SK-N-MC (cell line): Measurements from ENCODE around the gene LRIT3.
"Not testable (repeated sequence)": the region's sequence is repeated elsewhere in the genome, so short reads cannot be mapped to it uniquely, and the experiment has no call there.

Source experiments
- DNase-seq: peaks from one replicate; pipeline ENCODE4 v3.0.0-alpha.2; 2011; ENCODE audit warnings: low read depth, low spot score
- H3K27ac ChIP-seq: fragments of 200-600 bp; sonication (generic); 2 replicates; pipeline ENCODE4 v1.5.1; 2016; ENCODE audit warnings: mixed run types
- H3K36me3 ChIP-seq: fragments of 200-600 bp; sonication (generic); 2 replicates; pipeline ENCODE4 v1.6.1; 2017; ENCODE audit warnings: antibody characterized with exemption, low read length, mixed read lengths; ENCODE audit not compliant: insufficient read depth
- H3K4me3 ChIP-seq: fragments of 200-600 bp; sonication (generic); 2 replicates; pipeline ENCODE4 v1.5.1; 2016
- H3K9ac ChIP-seq: fragments of 200-600 bp; sonication (generic); 2 replicates; pipeline ENCODE4 v1.8.0; 2017; ENCODE audit warnings: mixed run types, mixed read lengths; ENCODE audit not compliant: insufficient read length
- H3K9me3 ChIP-seq: fragments of 200-600 bp; sonication (generic); 2 replicates; pipeline ENCODE4 v1.6.1; 2017; ENCODE audit warnings: low read depth, mild to moderate bottlenecking, antibody characterized with exemption, low read length, moderate library complexity, mixed read lengths
- EZH2 ChIP-seq: fragments of 200-600 bp; sonication (generic); IDR thresholded peaks from one replicate; pipeline ENCODE4 v1.6.1; 2017; ENCODE audit warnings: antibody characterized with exemption
- FOXP2 ChIP-seq: optimal IDR thresholded peaks from 2 replicates; pipeline ENCODE3; 2011; ENCODE audit warnings: mild to moderate bottlenecking, moderate library complexity; ENCODE audit not compliant: insufficient read depth; ENCODE audit errors: extremely low read length, control extremely low read depth
- POLR2AphosphoS5 ChIP-seq: IDR thresholded peaks from 2 replicates; pipeline ENCODE4 v1.6.1; 2012; ENCODE audit warnings: mild to moderate bottlenecking, low read depth, low read length, borderline replicate concordance

LRIT3 gene

GRCh38 chr4:109864134-109864533, 16.2 kb downstream of the LRIT3 start:
- no peak for DNase-seq
- Histone ChIP-seq H3K27ac (no peak overlapping the region), H3K36me3 (no peaks in the 10 kb centered on the region), H3K9me3 (peaks cover 8% of the 10 kb centered on the region; the same call in 1 of the 2 replicates), H3K9ac (no peak overlapping the region), H3K4me3 (no peak overlapping the region)
- TF ChIP-seq FOXP2, result no peak
- no peak for TF ChIP-seq EZH2
- TF ChIP-seq POLR2AphosphoS5, result no peak

- no peak overlapping the region for H3K27ac ChIP-seq
- DNase-seq, result no peak
- H3K9ac ChIP-seq, result no peak overlapping the region
- H3K36me3 ChIP-seq, result no peaks in the 10 kb centered on the region
- TF ChIP-seq FOXP2 (no peak), POLR2AphosphoS5 (no peak), EZH2 (no peak)
- no peak overlapping the region for H3K4me3 ChIP-seq
- H3K9me3 ChIP-seq, result no peaks in the 10 kb centered on the region
Observed at GRCh38 chr4:109870061-109870460, 22.2 kb downstream of the LRIT3 start.

- no peaks in the 10 kb centered on the region for H3K9me3 ChIP-seq
- no peaks in the 10 kb centered on the region for H3K36me3 ChIP-seq
Observed at GRCh38 chr4:109872065-109872464, 24.2 kb downstream of the LRIT3 start.

GRCh38 chr4:109872950-109873656, 25.2 kb downstream of the LRIT3 start:
- no peak overlapping the region for H3K9ac ChIP-seq
- TF ChIP-seq FOXP2 (no peak), EZH2 (no peak), POLR2AphosphoS5 (no peak)
- no peaks in the 10 kb centered on the region for H3K36me3 ChIP-seq
- DNase-seq, result no peak
- H3K4me3 ChIP-seq, result no peak overlapping the region
- H3K27ac ChIP-seq, result no peak overlapping the region
- H3K9me3 ChIP-seq, result no peaks in the 10 kb centered on the region

More at GRCh38 chr4:109872065-109872464, 24.2 kb downstream of the LRIT3 start:
- Histone ChIP-seq H3K27ac (no peak overlapping the region), H3K9ac (no peak overlapping the region), H3K4me3 (no peak overlapping the region)
- TF ChIP-seq POLR2AphosphoS5 (no peak), EZH2 (no peak), FOXP2 (no peak)
- DNase-seq, result no peak

- H3K36me3 ChIP-seq, result no peaks in the 10 kb centered on the region
- no peaks in the 10 kb centered on the region for H3K9me3 ChIP-seq
- H3K9ac ChIP-seq, result no peak overlapping the region
- H3K4me3 ChIP-seq, result no peak overlapping the region
- DNase-seq, result no peak
- no peak overlapping the region for H3K27ac ChIP-seq
- TF ChIP-seq FOXP2 (no peak), POLR2AphosphoS5 (no peak), EZH2 (no peak)
Observed at GRCh38 chr4:109873791-109874514, 26.0 kb downstream of the LRIT3 start.

- Histone ChIP-seq H3K36me3 (no peaks in the 10 kb centered on the region), H3K9ac (no peak overlapping the region), H3K9me3 (no peaks in the 10 kb centered on the region), H3K27ac (no peak overlapping the region), H3K4me3 (no peak overlapping the region)
- DNase-seq, result no peak
- no peak for TF ChIP-seq FOXP2
- no peak for TF ChIP-seq EZH2
- no peak for TF ChIP-seq POLR2AphosphoS5
Observed at GRCh38 chr4:109875106-109875505, 27.2 kb downstream of the LRIT3 start.

GRCh38 chr4:109875553-109875952, 27.6 kb downstream of the LRIT3 start:
- not testable (repeated sequence) for DNase-seq

GRCh38 chr4:109876634-109877265, 28.8 kb downstream of the LRIT3 start:
- Histone ChIP-seq H3K36me3 (no peaks in the 10 kb centered on the region), H3K4me3 (no peak overlapping the region), H3K9me3 (no peaks in the 10 kb centered on the region), H3K9ac (no peak overlapping the region), H3K27ac (no peak overlapping the region)
- no peak for DNase-seq
- TF ChIP-seq FOXP2, result no peak
- TF ChIP-seq POLR2AphosphoS5, result no peak
- TF ChIP-seq EZH2, result no peak

More at GRCh38 chr4:109875553-109875952, 27.6 kb downstream of the LRIT3 start:
- H3K9ac ChIP-seq, H3K27ac ChIP-seq, H3K4me3 ChIP-seq, H3K9me3 ChIP-seq, H3K36me3 ChIP-seq: not testable (repeated sequence)

- H3K36me3 ChIP-seq, result no peaks in the 10 kb centered on the region
- no peak overlapping the region for H3K9ac ChIP-seq
- H3K9me3 ChIP-seq, result no peaks in the 10 kb centered on the region
- DNase-seq, result no peak
- H3K4me3 ChIP-seq, result no peak overlapping the region
- no peak for TF ChIP-seq EZH2
- TF ChIP-seq POLR2AphosphoS5, result no peak
- TF ChIP-seq FOXP2, result no peak
- H3K27ac ChIP-seq, result no peak overlapping the region
Observed at GRCh38 chr4:109877400-109877799, 29.5 kb downstream of the LRIT3 start.
